ENCODE measurements around the gene ITPA. TPM values are rescaled to one million over a fixed set of nuclear protein-coding genes. Genes with fewer than 3 reads are reported as not detected.

The ITPA gene
- total and polyA plus RNA-seq, 2 of the 8 experiments (the other 6 are each of a cell fraction or from before 2014, with no cell fraction given) = 88.2 to 94.0 TPM

GRCh38 chr20:3175270-3175669 lies 34.0 kb upstream of the ITPA start (continued):
- TF ChIP-seq EP300 (IDR thresholded peaks at IDR 0.05; ENCODE audit: borderline replicate concordance in 1 of 2, low read depth in 2 of 2, low read length in 2 of 2) = no peak
